Activated T-cell treated with anti-CD3 and anti-CD28 coated beads, Interleukin-2, amount 50 U/mL, for 24 hours (primary cell): ENCODE data around the gene CNTN4.

Source experiments
- DNase-seq: peaks from one replicate; pipeline ENCODE4 v3.0.0-alpha.2; 2020
- H3K27ac Mint-ChIP-seq: 2 replicates; pipeline ENCODE4 v1.8.0; 2020; ENCODE audit warnings: mild to moderate bottlenecking, mixed read lengths
- H3K27me3 Mint-ChIP-seq: 2 replicates; pipeline ENCODE4 v1.8.0; 2020; ENCODE audit warnings: mixed read lengths
- H3K36me3 Mint-ChIP-seq: 2 replicates; pipeline ENCODE4 v1.8.0; 2020; ENCODE audit warnings: low read depth, mixed read lengths
- H3K4me1 Mint-ChIP-seq: 2 replicates; pipeline ENCODE4 v1.8.0; 2020; ENCODE audit warnings: low read depth, mixed read lengths
- H3K4me3 Mint-ChIP-seq: 2 replicates; pipeline ENCODE4 v1.8.0; 2020; ENCODE audit warnings: mild to moderate bottlenecking, moderate library complexity, mixed read lengths
- H3K9me3 Mint-ChIP-seq: 2 replicates; pipeline ENCODE4 v1.8.0; 2020; ENCODE audit warnings: mixed read lengths

Gene CNTN4

DNA sequence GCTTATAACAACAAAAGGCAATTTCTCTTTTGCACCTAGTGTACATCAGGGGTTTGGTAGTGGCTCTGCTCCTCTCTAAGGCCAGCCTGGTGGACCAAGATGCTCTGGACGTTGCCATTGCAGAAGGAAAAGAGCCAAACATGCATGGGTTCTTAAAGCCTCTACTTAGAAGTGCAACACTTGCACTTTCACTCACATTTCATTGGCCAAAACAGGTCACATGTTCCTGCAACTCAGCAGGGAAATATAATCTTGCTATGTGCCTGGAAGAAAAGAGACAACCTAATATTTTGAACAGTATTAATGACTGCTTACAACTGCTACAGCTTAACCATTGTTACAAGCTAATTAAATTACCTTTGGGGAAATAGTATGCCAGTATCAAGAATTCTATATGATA lies 828.6 kb downstream of the CNTN4 start:
- no peak for DNase-seq
- H3K4me1 Mint-ChIP-seq, result no peaks in the 10 kb centered on the region
- no peak overlapping the region for H3K4me3 Mint-ChIP-seq
- H3K27ac Mint-ChIP-seq, result no peak overlapping the region
- H3K36me3 Mint-ChIP-seq, result no peaks in the 10 kb centered on the region
- H3K9me3 Mint-ChIP-seq, result no peaks in the 10 kb centered on the region
- peaks cover 11% of the 10 kb centered on the region for H3K27me3 Mint-ChIP-seq

DNA sequence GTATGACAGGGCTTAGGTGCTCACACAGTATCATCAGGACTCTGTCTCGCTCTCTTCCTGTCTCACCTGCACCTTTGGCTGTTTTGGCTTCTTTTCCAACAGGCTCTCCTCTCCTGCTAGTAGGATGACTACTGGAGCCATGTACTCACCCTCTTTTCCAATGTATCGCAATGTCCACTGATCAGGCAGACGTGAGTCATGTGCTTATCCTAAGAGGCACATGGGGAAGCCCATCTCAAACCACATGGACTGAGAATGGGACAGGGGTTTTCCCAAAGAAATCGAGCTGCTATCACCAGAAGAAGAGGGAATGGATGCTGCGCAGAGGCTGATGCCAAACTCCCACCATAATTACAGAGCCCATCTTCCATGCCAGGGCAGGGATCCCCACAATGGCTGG lies 830.9 kb downstream of the CNTN4 start:
- H3K9me3 Mint-ChIP-seq, result no peaks in the 10 kb centered on the region
- no peak overlapping the region for H3K4me3 Mint-ChIP-seq
- H3K36me3 Mint-ChIP-seq, result no peaks in the 10 kb centered on the region
- no peak for DNase-seq
- peaks cover 10% of the 10 kb centered on the region for H3K27me3 Mint-ChIP-seq
- H3K4me1 Mint-ChIP-seq, result no peaks in the 10 kb centered on the region
- no peak overlapping the region for H3K27ac Mint-ChIP-seq

DNA sequence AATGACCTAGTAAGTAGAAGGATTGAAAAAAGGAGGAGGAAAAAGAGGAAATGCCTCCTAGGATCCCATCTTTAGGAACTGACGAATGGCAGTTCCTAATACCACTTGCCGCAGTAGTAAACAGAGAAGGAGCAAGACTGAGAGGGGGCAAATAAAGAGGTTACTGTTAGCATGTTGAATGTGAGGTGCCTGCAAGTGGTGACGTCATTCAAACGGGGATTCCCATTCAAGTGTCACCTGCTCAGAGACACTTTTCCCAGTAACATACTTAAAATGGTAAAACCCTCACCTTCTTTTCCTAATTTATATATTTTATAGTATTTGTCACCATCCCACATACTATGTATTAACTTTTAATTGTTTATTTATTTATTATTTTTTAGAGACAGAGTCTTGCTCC lies 832.6 kb downstream of the CNTN4 start:
- no peaks in the 10 kb centered on the region for H3K36me3 Mint-ChIP-seq
- no peak overlapping the region for H3K4me3 Mint-ChIP-seq
- no peak for DNase-seq
- no peaks in the 10 kb centered on the region for H3K4me1 Mint-ChIP-seq
- no peaks in the 10 kb centered on the region for H3K9me3 Mint-ChIP-seq
- H3K27me3 Mint-ChIP-seq, result no peaks in the 10 kb centered on the region
- no peak overlapping the region for H3K27ac Mint-ChIP-seq

DNA sequence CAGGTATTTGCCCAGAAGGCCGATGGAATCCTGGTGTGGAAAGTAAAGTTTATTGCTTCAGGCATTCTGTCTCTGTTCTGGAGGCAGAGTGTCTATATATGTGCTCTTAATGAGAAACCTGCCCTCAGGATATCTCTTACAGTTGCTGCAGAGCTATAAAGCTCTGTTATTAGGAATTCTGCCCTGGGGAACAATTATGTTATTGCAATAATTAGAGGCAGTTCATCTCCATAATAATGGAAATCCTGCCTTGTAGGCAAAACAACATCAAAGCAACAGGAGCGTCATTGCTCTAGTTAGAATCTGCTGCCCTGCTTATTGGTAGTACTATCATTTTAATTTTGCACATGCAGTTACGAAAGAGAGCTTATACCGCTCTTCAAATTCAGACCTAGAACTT lies 835.9 kb downstream of the CNTN4 start:
- Mint-ChIP-seq H3K9me3 (no peaks in the 10 kb centered on the region), H3K4me1 (no peaks in the 10 kb centered on the region), H3K27ac (no peak overlapping the region), H3K27me3 (peaks cover 6% of the 10 kb centered on the region), H3K4me3 (no peak overlapping the region), H3K36me3 (no peaks in the 10 kb centered on the region)
- DNase-seq, result no peak

DNA sequence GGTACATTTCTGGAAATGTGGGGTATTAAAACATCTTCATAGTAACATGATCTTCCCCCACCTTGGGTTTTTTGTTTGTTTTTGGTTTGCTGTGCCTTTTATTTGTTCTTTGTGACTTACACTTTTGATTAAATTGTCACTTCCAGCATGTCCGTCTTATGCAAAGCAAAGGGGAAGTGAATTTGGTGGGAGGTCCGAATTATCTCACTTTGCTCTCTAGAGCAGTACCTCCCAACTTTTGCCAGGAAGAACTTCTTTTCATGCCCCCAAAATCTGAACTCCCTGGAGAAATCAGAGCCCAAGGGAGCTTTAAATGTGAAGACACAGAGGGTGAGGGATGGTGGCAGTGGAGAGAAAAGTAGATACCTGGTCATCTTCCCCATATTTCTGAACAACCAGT lies 838.4 kb downstream of the CNTN4 start:
- no peaks in the 10 kb centered on the region for H3K36me3 Mint-ChIP-seq
- H3K4me3 Mint-ChIP-seq, result no peak overlapping the region
- H3K9me3 Mint-ChIP-seq, result no peaks in the 10 kb centered on the region
- no peak for DNase-seq
- no peak overlapping the region for H3K27ac Mint-ChIP-seq
- peaks cover 6% of the 10 kb centered on the region for H3K27me3 Mint-ChIP-seq
- H3K4me1 Mint-ChIP-seq, result no peaks in the 10 kb centered on the region

DNA sequence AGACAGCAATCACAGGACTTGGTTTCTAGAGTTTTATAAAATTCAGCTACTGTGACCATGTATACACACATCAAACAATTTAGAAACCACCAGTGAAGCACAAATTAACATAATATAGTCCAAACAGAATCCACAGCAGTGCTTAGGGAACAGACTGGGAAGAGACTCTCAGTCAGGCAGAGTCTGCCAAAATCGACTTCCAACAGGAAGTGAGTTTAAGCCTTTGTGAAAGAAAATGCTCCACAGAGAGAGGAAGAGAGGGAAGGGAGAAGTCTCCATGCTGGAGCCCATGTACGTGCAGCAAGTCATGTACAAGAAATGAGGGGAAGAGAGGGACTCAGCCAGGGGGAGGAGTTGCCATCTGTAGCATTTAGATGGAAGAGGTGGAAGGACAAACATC lies 838.9 kb downstream of the CNTN4 start:
- no peaks in the 10 kb centered on the region for H3K9me3 Mint-ChIP-seq
- H3K27ac Mint-ChIP-seq, result no peak overlapping the region
- H3K36me3 Mint-ChIP-seq, result no peaks in the 10 kb centered on the region
- H3K4me3 Mint-ChIP-seq, result no peak overlapping the region
- peaks cover 6% of the 10 kb centered on the region for H3K27me3 Mint-ChIP-seq
- no peaks in the 10 kb centered on the region for H3K4me1 Mint-ChIP-seq
- DNase-seq, result no peak

DNA sequence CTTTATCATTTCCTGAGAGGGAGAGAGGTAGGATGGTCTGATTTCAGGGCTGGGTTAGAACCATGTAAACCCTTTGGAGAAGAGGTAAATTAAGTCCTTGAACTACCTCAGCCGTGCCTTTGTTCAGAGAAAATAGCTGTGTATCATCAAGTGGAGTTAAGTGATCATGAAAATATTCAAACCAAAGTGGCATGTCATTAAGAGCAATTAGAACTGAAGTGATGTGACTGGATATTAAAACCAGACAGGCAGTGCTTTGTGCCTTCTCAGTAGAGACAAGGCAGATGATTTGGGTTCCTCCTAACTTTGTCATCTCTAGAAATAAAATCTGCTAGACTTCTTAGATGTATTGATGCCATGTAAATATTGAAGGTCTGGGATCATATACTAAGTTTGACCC lies 840.0 kb downstream of the CNTN4 start:
- Mint-ChIP-seq H3K4me1 (no peaks in the 10 kb centered on the region), H3K4me3 (no peak overlapping the region), H3K36me3 (no peaks in the 10 kb centered on the region), H3K9me3 (no peaks in the 10 kb centered on the region), H3K27ac (no peak overlapping the region), H3K27me3 (peaks cover 6% of the 10 kb centered on the region)
- DNase-seq, result no peak

DNA sequence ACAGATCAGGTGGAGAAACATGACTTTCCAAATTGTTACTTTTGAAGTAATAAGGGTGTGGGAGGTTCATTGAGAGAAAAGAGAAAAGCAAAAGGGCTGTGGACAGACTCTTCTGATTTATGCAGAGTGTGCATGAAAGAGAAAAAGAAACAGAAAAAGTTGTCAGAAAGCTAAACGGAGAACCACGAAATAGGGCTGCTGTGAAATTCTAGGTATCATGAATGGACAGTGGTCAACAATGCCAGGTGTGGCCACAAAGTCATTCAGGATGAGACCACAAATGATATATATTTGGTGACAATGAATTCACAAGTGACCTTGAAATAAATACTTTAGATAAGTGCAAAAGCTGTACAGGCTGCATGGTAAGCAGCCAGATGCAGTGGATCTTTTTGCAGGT lies 841.4 kb downstream of the CNTN4 start:
- Mint-ChIP-seq H3K9me3 (no peaks in the 10 kb centered on the region), H3K27me3 (peaks cover 6% of the 10 kb centered on the region), H3K27ac (no peak overlapping the region), H3K4me1 (no peaks in the 10 kb centered on the region), H3K36me3 (no peaks in the 10 kb centered on the region), H3K4me3 (no peak overlapping the region)
- DNase-seq, result no peak

DNA sequence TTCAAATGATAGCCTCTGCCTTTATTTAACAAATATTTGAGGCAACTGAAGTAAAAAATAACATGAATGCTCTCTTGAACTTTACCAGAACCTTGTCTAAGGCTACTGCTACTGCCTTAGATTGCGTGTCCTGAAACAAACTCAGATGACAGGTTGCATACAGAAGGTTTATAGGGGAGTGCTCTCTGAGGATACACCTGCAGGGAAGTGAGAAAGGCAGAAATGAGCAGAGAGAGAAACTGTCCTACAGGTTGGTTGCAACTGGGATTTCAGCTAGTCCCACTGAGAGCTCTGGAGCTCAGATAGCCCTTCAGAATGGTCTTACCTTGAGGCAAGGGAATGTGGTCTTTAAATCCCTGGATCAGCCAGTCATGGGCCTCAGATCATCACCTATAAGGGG lies 846.0 kb downstream of the CNTN4 start:
- H3K4me3 Mint-ChIP-seq, result no peak overlapping the region
- no peak overlapping the region for H3K27ac Mint-ChIP-seq

DNA sequence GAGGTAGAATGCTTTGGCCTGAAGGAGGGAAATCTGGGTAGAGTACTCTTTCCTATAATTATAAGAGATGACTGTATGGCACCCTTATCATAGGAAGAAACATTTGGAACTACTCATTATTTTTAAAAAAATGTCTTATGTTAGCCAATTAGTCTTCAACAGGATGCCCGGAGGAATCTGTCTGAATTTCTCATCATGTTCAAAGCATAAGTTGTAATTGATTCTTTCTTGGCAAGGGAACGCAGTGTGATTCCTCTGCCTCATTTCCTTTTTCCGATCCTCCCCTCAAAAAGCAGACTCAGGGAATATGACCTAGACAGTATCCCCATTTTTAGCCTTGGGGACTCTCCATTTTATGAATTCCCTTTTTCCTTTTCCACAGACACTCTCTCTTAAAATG lies 846.5 kb downstream of the CNTN4 start:
- H3K9me3 Mint-ChIP-seq, result no peaks in the 10 kb centered on the region
- no peaks in the 10 kb centered on the region for H3K36me3 Mint-ChIP-seq
- no peak for DNase-seq
- H3K27me3 Mint-ChIP-seq, result peaks cover 17% of the 10 kb centered on the region
- H3K27ac Mint-ChIP-seq, result no peak overlapping the region
- H3K4me3 Mint-ChIP-seq, result no peak overlapping the region
- H3K4me1 Mint-ChIP-seq, result no peaks in the 10 kb centered on the region

More for the DNA sequence above, 846.0 kb downstream of the CNTN4 start:
- H3K4me1 Mint-ChIP-seq, result no peaks in the 10 kb centered on the region
- DNase-seq, result no peak
- H3K27me3 Mint-ChIP-seq, result peaks cover 17% of the 10 kb centered on the region
- H3K9me3 Mint-ChIP-seq, result no peaks in the 10 kb centered on the region
- no peaks in the 10 kb centered on the region for H3K36me3 Mint-ChIP-seq

DNA sequence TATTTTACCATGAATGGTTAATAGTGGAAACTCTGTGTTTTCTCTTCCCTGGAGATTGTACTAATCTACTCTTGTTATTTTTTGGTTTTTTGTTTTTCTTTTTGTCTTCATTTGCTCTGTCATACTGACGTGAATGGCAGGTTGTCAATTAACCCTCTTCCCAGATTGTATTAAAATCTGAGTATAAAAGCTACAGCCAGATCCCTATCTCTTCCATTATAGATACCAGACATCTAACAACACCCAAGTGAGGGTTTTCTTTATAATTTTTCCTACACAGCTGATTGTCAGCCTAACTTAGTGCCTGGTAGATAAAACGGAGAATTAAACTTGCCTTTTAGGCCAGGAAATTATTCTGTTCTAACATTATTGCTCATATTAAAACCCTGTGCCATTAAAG lies 848.9 kb downstream of the CNTN4 start:
- H3K27ac Mint-ChIP-seq, result no peak overlapping the region

DNA sequence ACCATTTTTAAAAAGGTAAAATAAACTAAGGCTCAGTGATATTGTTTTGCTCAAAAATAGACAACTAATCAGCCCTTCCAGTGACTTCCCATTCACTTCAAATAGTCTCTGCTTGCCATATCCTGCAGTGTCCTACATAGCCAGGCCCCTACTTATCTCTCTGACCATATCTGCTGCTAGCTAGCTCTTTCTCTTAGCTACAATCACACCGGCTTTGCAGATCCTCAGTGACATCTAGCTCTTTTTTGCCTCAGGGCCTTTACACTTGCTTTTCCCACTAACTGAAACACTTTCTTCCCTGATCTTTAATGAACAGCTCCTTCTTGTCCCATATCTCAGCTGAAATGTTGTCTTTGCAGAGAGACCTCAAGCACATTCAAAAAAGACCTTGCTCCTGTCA lies 850.2 kb downstream of the CNTN4 start:
- H3K9me3 Mint-ChIP-seq, result no peaks in the 10 kb centered on the region
- peaks cover 17% of the 10 kb centered on the region for H3K27me3 Mint-ChIP-seq
- no peaks in the 10 kb centered on the region for H3K36me3 Mint-ChIP-seq
- H3K4me3 Mint-ChIP-seq, result no peak overlapping the region
- no peaks in the 10 kb centered on the region for H3K4me1 Mint-ChIP-seq
- H3K27ac Mint-ChIP-seq, result no peak overlapping the region
- DNase-seq, result no peak

More for the DNA sequence above, 848.9 kb downstream of the CNTN4 start:
- no peak for DNase-seq
- no peaks in the 10 kb centered on the region for H3K36me3 Mint-ChIP-seq
- H3K27me3 Mint-ChIP-seq, result peaks cover 17% of the 10 kb centered on the region
- no peak overlapping the region for H3K4me3 Mint-ChIP-seq
- H3K9me3 Mint-ChIP-seq, result no peaks in the 10 kb centered on the region
- no peaks in the 10 kb centered on the region for H3K4me1 Mint-ChIP-seq

DNA sequence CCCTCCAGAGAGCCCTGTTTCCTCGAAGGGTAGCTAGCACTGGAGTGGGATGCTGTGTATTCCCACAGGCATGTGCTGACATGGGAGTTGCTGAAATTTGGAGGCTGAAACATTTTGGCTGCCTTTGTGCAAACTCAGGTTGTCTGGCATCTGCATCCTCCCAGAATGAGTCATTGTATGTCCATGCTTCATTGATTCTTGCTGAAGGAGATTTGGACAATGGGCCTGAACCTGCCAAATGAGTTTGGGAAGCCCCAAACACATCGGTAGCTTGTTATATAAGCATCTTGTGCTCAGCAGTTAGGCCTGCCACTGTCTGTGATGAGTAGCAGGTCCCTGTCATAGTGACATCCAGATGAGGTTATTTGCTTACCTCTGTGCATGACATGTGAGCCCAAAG lies 851.5 kb downstream of the CNTN4 start:
- H3K27me3 Mint-ChIP-seq, result peaks cover 17% of the 10 kb centered on the region
- DNase-seq, result no peak
- no peak overlapping the region for H3K27ac Mint-ChIP-seq
- no peaks in the 10 kb centered on the region for H3K9me3 Mint-ChIP-seq
- no peak overlapping the region for H3K4me3 Mint-ChIP-seq
- no peaks in the 10 kb centered on the region for H3K4me1 Mint-ChIP-seq
- no peaks in the 10 kb centered on the region for H3K36me3 Mint-ChIP-seq

DNA sequence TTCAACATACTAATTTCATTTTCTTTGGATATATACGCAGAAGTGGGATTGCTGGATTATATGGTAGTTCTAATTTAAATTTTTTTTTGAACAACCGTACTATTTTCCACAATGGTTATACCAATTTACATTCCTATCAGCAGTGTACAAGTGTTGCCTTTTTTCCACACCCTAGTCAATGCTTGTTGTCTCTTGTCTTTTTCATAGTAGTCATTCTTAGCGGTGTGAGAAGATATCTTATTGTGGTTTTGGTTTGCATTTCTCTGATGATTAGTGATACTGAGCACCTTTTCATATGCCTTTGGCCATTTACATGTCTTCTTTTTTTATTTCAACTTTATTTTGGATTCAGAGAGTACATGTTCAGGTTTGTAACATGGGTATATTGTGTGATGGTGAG lies 858.4 kb downstream of the CNTN4 start:
- no peak for DNase-seq
- H3K4me3 Mint-ChIP-seq, result no peak overlapping the region
- H3K36me3 Mint-ChIP-seq, result no peaks in the 10 kb centered on the region
- no peak overlapping the region for H3K27ac Mint-ChIP-seq
- H3K4me1 Mint-ChIP-seq, result no peaks in the 10 kb centered on the region
- H3K9me3 Mint-ChIP-seq, result no peaks in the 10 kb centered on the region
- no peaks in the 10 kb centered on the region for H3K27me3 Mint-ChIP-seq

DNA sequence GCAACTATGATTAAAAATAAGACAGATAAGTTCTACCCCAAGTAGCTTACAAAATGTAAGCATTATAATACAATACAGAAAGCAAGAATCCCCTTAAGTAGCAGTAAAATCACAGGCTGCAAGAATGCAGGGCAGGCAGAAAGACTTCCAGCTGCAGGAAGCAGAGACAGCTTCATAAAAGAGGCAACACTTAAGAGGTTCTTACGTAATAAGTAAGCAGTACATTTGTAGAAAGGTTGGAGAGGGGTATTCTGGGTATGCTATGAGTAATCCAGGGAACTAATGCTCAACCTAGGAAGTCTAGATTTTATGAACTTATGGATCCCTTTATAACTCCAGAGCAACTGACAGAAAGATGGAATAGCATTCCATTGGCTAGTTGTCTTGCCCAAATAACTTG lies 859.9 kb downstream of the CNTN4 start:
- H3K4me3 Mint-ChIP-seq, result no peak overlapping the region
- no peaks in the 10 kb centered on the region for H3K9me3 Mint-ChIP-seq
- H3K36me3 Mint-ChIP-seq, result no peaks in the 10 kb centered on the region
- no peak for DNase-seq
- H3K27ac Mint-ChIP-seq, result no peak overlapping the region
- H3K4me1 Mint-ChIP-seq, result no peaks in the 10 kb centered on the region
- no peaks in the 10 kb centered on the region for H3K27me3 Mint-ChIP-seq

DNA sequence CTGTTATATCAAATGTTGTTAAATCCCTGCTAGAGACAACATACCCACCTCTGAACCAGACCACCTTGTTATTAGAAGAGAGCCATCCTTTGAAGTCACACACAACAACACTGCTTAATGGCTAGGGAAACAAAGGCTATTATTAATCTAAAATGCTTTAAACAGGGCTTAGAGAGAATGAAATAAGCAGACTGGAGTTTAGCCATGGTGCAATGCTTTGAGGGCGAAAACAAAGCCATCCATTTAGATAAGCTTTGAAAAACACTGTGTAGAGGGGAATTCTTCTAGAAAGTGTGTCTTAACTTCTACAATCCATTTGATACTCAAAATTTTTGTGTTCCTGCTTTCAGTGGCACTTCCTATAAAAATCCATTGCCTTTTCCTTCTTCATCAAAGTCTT lies 862.9 kb downstream of the CNTN4 start:
- H3K27ac Mint-ChIP-seq, result no peak overlapping the region
- H3K9me3 Mint-ChIP-seq, result no peaks in the 10 kb centered on the region
- H3K4me1 Mint-ChIP-seq, result no peaks in the 10 kb centered on the region
- H3K36me3 Mint-ChIP-seq, result no peaks in the 10 kb centered on the region
- DNase-seq, result no peak
- no peak overlapping the region for H3K4me3 Mint-ChIP-seq
- peaks cover 5% of the 10 kb centered on the region for H3K27me3 Mint-ChIP-seq
